NCI-H82 treated with DMSO at 0.1 percent for 48 hours (cell line): Measurements from ENCODE around the gene ABCC8.

ENCODE experiments used
- DNase-seq: peaks from one replicate; lab custom pipeline; 2025; ENCODE audit not compliant: unreplicated experiment; lab: John Stamatoyannopoulos, UW

ABCC8 gene

GRCh38 chr11:17389957-17390649 lies 86.5 kb downstream of the ABCC8 start:
- DNase-seq = no peak

DNA sequence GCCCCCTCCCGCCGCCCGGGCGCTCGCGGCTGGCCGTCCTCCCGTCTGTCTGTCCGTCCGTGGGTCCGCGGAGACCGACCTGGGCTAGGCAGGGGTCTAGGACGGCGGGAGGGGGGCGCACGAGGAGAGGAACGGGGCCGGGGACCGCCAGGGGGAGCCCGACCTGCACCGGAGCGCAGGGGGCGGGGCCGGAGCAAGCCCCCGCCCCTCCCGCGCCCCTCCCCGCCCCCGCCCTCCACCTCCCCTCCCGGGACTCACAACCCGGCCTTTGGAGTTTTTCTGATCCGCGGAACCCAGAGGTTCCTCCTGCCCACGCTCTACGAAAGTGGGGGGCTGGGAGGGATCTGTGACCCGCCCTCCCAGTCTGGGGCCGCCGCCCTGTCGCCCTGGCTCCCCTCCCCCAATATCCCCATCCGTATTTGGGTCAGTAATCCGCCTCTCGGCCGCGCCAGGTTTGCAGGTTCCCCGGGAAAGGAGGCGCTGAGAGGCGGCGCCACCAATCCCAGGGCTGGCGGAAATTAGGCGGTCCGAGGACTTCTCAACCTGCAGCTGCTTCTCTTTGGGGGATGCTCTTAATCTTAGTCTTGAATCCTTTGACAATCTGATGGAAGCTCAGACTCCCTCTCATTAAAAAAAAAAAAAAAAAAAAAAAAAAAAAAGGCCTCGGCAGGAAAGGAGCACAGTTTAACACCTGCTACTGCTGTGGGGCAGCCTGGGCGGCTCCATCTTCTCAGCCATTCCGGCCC lies 87.3 kb downstream of the ABCC8 start:
- peak; percentile 52 for DNase-seq

DNA sequence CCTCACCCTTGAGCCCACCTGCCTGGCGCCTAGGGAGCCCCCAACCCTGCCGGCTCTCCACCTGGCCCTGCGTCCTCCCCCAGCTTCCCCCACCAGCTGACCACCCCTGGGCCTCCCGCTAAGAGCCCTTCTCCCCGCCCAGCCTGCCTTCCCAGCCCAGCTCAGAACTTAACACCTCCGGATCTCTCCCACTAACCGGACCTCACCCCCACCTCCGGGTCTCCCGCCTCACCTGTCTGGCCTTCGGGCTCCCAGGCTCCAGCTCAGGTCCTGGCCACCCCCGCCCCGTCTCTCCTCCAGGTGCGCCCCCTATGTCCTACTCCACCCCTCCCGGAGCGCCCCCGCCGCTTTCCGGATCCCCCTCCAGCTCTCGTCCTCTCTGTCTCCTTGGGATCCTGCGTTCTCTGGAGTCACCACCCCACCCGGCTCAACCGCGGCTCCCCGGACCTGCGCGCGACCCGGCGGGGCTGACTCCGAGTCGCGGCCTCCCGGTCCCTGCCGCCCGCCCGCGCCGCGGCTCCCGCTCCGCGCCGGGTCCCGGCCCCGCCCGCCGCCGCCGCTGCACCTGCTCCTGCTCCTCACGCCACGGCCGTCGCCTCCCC lies 87.9 kb downstream of the ABCC8 start, which contains the start of gene KCNJ11:
Gene KCNJ11 (minus strand): TSS at position 51 of the 602 bp plus-strand sequence. CDS start 568 bp downstream, outside the sequence.
- no peak for DNase-seq

- no peak for DNase-seq
Measured at GRCh38 chr11:17387811-17388210, 88.8 kb downstream of the ABCC8 start.

DNA sequence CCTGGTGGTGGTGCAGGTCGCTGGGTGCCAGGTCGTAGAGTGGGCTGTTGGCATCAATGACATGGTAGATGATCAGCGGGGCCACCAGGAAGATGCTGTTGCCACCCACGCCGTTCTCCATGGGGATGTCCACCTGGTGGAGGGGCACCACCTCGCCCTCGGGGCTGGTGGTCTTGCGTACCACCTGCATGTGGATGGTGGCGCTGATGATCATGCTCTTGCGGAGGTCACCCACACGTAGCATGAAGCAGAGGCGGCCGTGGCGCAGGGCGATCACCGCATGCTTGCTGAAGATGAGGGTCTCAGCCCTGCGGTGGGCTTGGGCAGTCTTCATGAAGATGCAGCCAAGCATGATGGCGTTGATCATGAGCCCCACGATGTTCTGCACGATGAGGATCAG lies 89.4 kb downstream of the ABCC8 start:
- no peak for DNase-seq

GRCh38 chr11:17386331-17387084 lies 90.1 kb downstream of the ABCC8 start:
- DNase-seq = no peak

- DNase-seq = no peak
Measured at GRCh38 chr11:17385926-17386325, 90.7 kb downstream of the ABCC8 start.

GRCh38 chr11:17385492-17385891 lies 91.2 kb downstream of the ABCC8 start:
- no peak for DNase-seq

- peak; percentile 47 for DNase-seq
Measured at GRCh38 chr11:17384002-17384511, 92.6 kb downstream of the ABCC8 start.

DNA sequence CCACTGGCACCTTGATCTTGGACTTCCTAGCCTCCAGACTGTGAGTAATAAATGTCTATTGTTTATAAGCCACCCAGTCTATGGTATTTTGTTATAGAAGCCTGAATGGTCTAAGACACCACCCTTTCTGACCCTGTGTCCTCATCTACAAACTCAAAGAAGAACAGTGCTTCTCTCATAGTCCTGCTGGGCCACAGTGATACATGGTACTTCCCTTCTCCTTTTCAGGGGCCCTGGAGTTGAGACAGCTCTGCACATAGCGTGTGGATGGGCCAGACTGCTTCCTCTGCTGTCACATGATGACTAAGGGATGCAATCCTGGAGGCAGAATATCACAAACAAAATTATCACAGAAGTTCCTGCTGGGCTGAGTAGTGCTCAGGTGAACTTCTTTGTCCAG lies 93.2 kb downstream of the ABCC8 start:
- no peak for DNase-seq

- DNase-seq = no peak
Measured at GRCh38 chr11:17382046-17382728, 94.5 kb downstream of the ABCC8 start.

- no peak for DNase-seq
Measured at GRCh38 chr11:17381156-17381555, 95.5 kb downstream of the ABCC8 start.

- DNase-seq = no peak
Measured at GRCh38 chr11:17379383-17380180, 97.1 kb downstream of the ABCC8 start.

DNA sequence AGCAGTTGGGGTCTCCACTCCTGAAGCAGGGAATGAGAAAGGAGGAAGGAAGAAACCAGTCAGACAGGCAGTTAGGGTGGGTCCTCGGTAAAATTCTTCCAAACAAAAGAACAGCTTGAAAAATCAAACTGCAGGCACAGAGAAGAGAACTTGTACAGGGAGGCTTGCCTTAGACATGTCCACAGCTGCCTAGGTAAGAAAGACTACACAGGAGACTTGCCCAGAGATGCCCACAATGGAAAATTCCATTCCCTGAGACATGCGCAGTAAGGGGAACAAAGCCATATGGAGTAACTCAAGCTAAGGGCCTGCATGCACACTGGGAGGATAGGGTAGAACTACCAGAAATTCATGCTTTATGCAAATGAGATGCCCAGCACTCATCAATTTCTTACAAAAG lies 98.0 kb downstream of the ABCC8 start:
- no peak for DNase-seq

GRCh38 chr11:17376493-17376892 lies 100.2 kb downstream of the ABCC8 start:
- no peak for DNase-seq

- no peak for DNase-seq
Measured at GRCh38 chr11:17375547-17375946, 101.1 kb downstream of the ABCC8 start.

DNA sequence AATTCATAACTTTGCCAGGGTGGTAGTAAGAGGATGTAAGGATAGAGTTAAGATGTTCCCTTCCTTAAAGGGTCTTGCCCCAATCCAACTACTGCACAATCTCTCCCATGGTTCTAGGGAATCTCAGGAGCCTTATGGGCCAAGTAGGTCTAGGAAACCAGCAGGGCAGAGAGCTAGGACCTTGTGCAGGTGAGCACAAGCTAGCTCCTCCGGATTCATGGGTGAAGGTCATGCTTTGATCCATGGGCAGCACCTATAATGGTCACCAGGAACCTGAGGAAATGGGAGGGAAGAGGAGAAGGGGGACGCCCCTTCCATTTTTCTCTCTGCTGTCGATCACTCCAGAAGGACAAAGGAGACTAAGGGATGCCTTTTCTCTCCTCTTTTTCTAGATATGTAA lies 105.0 kb downstream of the ABCC8 start:
- DNase-seq = no peak

DNA sequence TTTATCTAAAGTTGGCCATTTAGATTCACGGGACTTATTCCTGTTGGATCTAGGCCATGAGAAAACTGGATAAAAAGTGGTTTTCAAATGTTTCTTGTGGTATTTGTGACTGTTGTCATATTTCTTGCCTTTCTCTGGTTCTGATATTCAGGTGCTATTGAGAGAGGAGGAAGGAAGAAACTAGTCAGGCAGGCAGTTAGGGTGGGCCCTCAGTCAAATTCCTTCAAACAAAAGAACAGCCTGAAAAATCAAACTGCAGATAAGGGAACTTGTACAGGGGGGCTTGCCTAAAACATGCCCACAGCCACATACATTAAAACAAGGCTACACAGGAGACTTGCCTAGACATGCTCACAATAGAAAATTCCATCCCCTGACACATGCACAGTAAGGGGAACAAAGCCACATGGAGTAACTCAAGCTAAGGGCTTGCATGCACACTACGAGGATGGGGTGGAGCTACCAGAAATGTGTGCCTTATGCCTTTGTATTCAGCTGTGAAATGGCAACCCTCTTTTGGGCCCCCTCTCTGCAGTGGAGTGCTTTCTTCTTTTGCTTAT lies 106.9 kb downstream of the ABCC8 start:
- no peak for DNase-seq

DNA sequence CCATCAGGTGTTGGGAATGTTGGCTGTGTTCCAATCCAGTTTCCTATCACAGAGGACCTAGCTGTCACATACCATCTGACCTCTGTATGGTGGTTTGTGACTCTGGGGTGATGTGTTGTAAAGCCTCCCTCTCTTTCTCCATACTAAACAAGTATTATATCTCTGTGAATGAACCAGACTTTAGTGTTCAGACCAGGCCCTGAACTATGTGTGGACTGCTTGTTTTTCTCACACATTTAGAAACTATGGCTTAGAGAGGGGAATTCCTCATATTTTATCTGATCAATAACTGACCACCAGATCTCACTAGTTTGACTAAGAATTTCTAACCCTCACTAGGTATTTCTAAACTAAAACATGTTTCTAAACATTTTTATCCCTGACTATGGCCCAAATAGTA lies 107.6 kb downstream of the ABCC8 start:
- DNase-seq = no peak
